NCI-H2107 treated with DMSO at 0.1 percent for 48 hours (cell line): ENCODE results near the gene EEF2.
"Not testable (repeated sequence)": the region's sequence is repeated elsewhere in the genome, so short reads cannot be mapped to it uniquely, and the experiment has no call there.

ENCODE experiments used
- DNase-seq: peaks from one replicate; lab custom pipeline; 2025; ENCODE audit not compliant: unreplicated experiment; lab: John Stamatoyannopoulos, UW

EEF2 gene

DNA sequence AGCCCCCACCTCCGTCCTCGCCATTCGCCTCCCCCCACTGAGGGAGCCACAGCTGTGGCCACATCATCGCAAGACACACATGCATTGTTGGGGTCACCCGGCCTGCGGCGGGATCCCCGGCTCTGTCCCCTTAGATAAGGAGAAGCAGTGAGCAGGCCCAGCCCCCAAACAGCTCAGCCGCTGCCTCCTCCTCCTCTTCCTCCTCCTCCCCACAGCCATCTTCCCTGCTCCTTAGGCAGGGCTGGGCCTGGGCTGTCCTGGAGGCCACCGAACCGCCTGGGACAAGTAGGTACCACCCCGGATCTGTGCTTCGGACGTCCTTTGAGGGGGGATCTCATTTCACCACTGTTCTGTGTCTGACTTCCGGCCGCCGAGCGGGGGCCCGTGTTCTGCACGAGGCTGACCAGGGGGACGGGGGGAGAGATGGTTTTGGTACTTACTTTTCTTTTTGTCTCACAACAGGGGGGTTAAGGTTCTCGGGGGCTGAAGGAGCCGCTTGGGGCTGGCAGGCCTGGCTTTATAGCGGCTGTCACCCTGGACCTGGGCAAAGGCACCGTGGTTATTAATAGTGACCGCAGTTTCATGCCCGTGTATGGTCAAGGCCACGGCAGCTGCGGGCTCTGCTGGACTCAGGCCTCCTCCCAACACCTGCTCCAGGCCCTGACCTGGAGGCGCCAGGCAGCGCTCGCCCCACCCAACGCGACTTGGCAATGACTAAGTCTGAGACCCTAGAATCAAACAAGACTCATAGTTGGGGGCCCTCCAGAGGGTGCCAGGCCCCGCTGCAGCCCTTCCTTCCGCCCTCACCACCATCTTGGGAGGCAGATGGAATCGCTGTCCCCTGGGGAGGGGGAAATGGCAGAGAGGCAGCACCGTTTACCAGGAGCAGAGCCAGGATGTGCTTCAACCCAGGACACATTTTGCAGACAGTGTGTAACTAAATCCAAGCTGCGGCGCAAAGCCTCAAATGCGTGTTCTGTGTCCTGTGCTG, 34.1 kb downstream of the EEF2 start:
- DNase-seq = no peak

DNA sequence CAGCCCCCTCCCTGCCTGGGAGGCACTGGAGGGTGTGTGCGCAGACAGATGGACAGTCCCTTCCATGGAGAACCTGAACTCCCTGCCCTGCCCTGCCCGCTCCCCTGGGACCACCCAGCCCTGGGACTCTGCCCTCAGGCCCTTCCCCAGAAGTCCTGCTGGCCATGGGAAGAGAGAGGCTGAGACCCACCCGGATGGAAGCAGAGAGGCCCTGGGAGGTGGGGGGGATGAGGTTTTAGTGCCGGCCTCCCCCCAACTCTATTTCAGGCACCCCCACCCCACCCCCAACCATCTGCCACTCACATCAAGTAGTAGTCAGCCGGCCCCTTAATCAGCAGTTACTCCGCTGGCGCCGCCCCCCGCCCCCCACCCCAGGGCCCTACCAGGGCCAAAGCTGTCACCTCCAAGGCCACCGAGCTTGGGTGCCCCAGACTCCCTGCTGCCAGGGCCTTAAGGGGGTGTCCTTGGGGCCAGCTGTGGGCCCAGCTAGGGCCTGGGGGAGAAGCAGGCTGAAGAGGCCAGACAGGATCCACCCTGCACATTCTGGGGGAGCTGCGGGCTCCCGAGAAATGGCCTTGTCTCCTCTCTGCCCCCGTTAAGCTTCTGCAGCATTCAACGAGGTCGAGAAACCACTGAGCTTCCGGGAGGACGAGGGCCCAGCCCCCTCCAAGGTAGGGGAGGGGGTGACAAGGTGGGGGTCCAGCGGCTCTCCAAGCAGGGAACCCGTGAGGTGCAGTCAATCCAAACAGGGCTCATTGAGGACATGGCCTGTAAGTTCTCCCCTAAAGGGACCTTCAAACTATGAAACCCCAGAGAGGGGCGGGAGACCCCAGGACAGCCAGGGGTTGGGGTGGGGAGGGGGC, 35.0 kb downstream of the EEF2 start:
- no peak for DNase-seq

DNA sequence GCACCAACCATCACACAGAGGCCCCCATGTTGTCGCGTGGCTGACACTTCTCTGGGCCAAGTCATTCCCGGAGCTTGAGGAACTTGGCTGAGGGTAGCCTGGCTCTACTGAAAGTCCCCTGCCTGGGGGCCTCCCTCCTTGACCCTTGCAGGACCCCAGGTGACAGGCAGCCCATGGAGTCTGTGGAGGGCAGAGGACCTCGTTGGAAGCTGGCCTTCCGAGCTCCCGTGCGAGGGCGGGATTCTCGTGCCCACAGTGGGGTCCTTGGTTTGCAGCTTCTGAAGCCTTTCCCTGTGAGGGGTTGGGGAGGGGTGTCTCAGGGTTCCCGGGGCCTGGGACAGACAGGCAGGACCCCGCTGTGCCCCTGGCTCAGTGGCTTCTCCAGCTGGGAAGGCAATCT, 36.0 kb downstream of the EEF2 start:
- no peak for DNase-seq

DNA sequence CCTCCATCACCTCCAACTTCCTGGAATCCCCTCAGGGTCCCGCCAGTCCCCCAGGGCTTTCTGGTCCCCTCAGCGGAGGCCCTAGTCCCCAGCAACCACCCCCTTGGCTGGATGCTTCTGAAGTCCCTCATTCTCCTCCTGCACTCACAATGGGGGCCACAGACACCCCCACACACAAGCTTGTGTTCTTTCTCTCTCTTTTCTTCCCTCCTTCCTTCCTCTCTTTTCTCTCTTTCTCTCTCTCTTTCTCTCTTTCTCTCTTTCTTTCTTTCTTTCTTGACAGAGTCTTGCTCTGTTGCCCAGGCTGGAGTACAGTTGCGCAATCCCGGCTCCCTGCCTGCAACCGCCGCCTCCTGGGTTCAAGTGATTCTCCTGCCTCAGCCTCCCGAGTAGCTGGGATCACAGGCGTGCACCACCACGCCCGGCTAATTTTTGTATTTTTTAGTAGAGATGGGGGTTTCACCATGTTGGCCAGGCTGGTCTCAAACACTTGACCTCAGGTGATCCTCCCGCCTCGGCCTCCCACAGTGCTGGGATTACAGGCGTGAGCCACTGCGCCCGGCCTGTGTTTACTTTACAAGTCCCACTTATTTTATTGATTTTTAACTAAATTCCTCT, 37.8 kb downstream of the EEF2 start:
- not testable (repeated sequence) for DNase-seq

DNA sequence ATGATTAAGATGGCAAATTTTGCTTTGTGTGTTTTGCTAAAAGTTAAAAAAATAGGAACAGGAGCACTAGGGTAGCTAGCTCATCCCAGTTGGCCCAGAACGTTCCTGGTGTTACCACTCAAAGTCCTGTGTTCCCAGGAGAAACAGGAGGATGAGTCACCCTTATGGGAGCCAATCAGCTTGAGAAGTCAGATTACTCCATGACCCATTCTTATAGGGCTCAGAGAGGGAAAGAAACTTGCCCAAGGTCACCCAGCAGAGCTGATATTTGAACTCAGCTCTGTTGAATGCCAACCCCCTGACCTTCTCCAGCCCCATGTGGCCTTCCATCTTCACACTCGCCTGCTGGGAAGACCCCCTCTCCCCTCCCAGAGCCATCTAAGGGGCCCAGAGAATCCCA, 39.4 kb downstream of the EEF2 start:
- DNase-seq = no peak

DNA sequence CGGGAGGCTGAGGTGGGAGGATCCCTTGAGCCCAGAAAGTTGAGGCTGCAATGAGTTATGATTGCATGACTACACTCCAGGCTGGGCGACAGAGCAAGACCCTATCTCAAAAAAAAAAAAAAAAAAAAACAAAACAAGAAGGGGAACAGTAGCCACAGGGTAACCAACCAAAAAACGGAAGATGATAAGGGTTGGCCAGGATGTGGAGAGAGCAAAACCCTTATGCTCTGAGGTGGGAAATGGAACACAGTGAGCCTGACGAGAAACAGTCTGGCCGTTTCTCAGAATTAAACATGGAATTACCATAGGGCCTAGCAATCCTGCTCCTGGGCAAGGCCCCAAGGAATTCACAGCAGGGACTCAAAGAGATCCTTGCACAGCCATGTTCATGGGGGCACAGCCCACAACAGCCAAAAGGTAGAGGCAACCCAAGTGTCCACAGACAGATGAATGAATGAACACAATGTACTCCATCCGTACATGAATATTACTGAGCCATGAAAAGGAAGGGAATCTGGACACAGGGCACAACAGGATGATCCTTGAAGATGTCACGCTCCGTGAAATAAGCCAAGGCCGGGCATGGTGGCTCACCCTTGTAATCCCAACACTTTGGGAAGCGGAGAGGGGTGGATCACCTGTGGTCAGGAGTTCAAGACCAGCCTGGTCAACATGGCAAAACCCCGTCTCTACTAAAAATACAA, 41.1 kb downstream of the EEF2 start:
- DNase-seq = no peak

DNA sequence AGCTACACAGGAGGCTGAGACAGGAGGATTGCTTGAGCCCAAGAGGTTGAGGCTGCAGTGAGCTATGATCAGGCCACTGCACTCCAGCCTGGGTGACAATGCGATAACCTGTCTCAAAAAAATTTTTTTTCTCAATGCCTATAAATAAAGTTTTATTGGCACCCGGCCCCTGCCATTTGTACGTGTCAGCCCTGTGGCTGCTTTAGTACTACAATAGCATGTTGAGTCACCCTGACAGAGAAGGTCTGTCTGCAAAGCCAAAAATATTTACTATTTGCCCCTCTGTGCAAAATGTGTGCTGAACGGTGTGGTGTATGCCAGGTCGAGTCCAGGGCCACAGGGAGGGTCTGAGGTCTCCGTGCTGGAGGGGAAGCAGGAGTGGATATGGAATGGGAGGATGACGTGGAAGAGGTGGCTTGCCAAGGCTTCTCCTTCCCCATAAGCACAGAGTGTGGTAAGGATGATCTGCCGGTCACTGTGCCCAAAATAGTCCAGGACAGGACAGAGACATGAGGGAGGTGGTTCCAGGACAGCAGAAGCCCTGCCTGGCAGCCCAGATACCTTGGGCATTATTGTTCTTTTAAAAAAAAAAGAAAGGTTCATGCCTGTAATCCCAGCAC, 42.4 kb downstream of the EEF2 start:
- DNase-seq = no peak

DNA sequence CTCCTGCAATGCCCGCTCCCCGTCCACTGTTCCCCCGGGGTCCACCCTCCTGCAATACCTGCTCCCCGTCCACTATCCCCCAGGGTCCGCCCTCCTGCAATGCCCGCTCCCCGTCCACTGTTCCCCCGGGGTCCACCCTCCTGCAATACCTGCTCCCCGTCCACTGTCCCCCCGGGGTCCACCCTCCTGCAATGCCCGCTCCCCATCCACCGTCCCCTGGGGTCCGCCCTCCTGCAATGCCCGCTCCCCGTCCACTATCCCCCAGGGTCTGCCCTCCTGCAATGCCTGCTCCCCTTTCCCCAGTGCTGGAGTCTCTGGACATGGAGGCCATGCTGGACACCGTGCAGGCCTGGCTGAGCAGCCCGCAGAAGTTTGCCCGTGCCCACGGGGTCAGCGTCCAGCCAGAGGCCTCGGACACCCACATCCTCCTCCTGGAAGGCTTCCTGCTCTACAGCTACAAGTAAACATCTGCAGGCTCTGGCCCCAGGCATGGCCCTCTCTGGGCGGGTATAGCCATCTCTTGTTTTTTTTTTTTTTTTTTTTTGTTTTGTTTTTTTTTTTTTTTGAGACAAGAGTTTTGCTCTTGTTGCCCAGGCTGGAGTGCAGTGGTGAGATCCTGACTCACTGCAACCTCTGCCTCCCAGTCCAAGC, 46.8 kb downstream of the EEF2 start:
- not testable (repeated sequence) for DNase-seq

DNA sequence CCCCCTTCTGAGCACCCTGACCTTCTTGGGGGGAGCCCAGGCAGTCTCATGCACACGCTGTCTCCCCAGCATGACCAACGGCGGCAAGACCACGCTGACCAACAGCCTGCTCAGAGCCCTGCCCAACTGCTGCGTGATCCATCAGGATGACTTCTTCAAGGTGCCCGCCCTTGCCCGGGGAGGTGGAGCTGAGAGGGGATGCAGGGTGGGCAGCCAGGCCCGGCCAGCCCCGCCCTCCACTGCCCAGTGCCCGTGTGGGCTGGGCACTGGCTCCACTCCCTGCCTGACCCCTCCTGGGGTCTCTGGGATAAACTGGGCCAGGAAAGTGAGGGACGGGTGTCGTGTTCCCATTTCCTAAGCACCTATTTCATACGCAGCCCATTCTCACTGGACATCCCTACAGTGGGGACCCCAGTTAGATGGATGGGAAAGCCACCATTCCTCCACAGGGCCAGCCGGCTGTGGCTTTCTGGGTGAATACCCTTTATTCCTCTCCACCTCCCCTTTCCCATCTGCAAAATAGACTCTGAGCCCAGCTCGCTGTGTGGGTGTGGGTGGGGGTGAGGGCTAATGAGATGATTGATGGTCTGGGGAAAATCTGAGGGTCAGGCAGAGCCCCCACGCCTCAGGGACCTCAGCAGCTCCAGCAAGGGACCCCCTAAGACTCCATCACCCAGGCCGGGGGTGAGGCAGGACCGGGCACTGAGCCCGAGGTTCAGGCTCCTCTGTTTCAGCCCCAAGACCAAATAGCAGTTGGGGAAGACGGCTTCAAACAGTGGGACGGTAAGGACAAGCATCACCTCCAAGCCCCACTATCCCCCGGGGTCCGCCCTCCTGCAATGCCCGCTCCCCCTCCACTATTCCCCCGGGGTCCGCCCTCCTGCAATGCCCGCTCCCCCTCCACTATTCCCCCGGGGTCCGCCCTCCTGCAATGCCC, 48.5 kb downstream of the EEF2 start:
- no peak for DNase-seq

DNA sequence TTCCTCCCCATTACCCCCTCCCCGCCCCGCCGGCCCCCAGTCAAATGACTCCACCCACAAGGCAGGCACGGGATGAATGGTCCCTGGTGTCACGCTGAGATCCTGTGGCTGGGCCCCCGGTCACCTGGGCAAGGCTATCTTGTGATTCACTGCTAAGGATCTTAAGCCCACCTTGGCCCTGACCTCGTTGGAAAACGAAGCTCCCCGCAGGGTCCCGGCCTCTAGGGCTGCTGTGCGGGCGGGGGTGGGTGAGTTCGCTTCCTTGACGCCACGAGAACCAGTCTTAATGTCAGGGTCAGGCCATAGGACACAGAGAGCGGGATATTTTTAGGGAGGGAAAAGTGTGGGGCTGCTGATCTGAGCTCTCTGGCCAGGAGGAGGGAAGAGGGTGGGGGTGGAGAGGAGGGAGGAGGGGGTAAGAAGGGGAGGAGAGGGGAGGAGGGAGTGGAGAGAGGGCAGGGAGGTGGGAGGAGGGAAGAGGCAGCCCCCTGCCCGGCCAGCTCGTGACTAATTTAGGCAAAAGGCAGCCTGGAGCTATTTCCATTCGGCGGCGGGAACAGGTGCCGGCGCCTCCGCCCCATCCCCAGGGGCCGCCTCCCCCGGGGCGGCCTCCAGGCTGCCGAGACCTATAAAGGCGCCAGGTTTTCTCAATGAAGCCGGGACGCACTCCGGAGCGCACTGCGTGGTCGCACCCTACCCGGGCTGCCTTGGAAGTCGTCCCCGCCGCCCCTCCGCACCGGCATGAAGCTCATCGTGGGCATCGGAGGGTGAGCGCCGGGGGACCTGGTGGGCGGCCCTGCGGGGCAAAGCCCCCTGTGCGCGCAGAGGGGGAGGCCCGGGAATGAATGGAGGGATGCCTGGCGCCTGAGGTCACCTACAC, 52.1 kb downstream of the EEF2 start, which contains the start of gene NMRK2:
NMRK2 (plus strand) TSS at position 139 of the 880 bp plus-strand sequence; CDS start at position 742, 603 bp downstream.
- DNase-seq = no peak

DNA sequence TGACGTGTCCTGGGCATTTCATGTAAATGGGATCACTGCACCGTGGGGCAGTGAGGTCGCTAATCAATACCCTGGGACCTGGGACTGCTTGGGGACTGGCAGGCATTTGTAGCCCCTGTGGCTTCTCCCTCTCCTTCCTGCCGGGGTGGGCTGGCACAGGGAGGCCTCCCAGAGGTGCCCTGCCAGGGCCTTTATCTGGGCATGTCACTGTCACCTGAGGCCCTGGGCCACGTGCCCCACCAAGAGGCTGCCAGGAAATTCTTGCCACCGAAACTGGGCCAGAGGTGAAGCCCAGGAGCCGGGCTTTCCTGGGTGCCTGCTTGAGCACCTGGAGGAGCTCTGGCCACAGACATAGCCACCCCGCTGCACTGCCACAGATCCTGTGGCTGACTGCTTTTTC, 54.2 kb downstream of the EEF2 start:
- DNase-seq = no peak
